Gastrocnemius medialis (tissue), 4 donors: ENCODE measurements around the gene MTMR12. TPM values are rescaled to one million over a fixed set of nuclear protein-coding genes. Genes with fewer than 3 reads are reported as not detected.

Experiments
- ATAC-seq, 2 donors: fragments of 150-250 bp; one replicate each; pipeline ENCODE4 v1.9.1; 2016
- DNase-seq, 2 donors: peaks; one replicate each; pipeline ENCODE4 v3.0.0-alpha.2; 2019
- H3K27ac ChIP-seq, 4 donors: fragments of 200-600 bp; sonication (generic); 1 replicate in 1 of 4; 2 replicates in 3 of 4; pipeline ENCODE4 v1.5.1; 2016 to 2018; ENCODE audit warnings: mild to moderate bottlenecking in 2 of 4, moderate library complexity in 1 of 4
- H3K27me3 ChIP-seq, 3 donors: fragments of 200-600 bp; sonication (generic) in 2 of 3; 1 replicate in 1 of 3; 2 replicates in 2 of 3; pipeline versions ENCODE4 v1.5.1 to v1.6.0; 2016 to 2019; ENCODE audit warnings: mild to moderate bottlenecking in 1 of 3, moderate library complexity in 1 of 3
- H3K36me3 ChIP-seq, 2 donors: fragments of 200-600 bp; sonication (generic) in 1 of 2; one replicate each; pipeline ENCODE4 v1.5.1; 2017 to 2018
- H3K4me1 ChIP-seq, 2 donors: fragments of 200-600 bp; sonication (generic) in 1 of 2; one replicate each; pipeline ENCODE4 v1.5.1; 2016 to 2017; ENCODE audit warnings: mild to moderate bottlenecking in 2 of 2
- H3K4me3 ChIP-seq, 4 donors: fragments of 200-600 bp; sonication (generic) in 3 of 4; 1 replicate in 1 of 4; 2 replicates in 3 of 4; pipeline ENCODE4 v1.5.1; 2016 to 2019; ENCODE audit warnings: mild to moderate bottlenecking in 2 of 4
- H3K9me3 ChIP-seq, 3 donors: fragments of 200-600 bp; sonication (generic) in 2 of 3; 1 replicate in 1 of 3; 2 replicates in 2 of 3; pipeline ENCODE4 v1.5.1; 2016 to 2019
- CTCF ChIP-seq, 5 experiments: fragments of 450-650 bp in 3 of 5; fragments of 200-600 bp in 2 of 5; sonication (generic) in 2 of 5; IDR thresholded peaks in 4 of 5; conservative IDR thresholded peaks in 1 of 5; 1 replicate in 4 of 5; 2 replicates in 1 of 5; pipeline ENCODE4 v1.5.1; 2016 to 2019; ENCODE audit warnings: antibody characterized with exemption in 5 of 5, mild to moderate bottlenecking in 3 of 5, moderate library complexity in 3 of 5
- POLR2A ChIP-seq, 2 donors: fragments of 450-650 bp; IDR thresholded peaks; one replicate each; pipeline ENCODE4 v1.6.1; 2017; ENCODE audit warnings: antibody characterized with exemption in 2 of 2, mild to moderate bottlenecking in 2 of 2, moderate library complexity in 2 of 2
- in situ Hi-C, 4 donors: fragments of 200-750 bp; cut with MboI; loops; one replicate each; pipeline versions ENCODE4 v1.15.0 to v1.8.0; 2017; ENCODE audit warnings: low sequenced_read_pairs in 4 of 4
- intact Hi-C: fragments of 100-400 bp; cut with DNase I; formaldehyde crosslinking; loops from one replicate; pipeline ENCODE4 v1.15.1; 2023; ENCODE audit warnings: low total_unique reads
- total RNA-seq, 4 donors: library from RNA; depleted of rRNA; stranded (reverse); fragments of >200 nt; gene quantifications; one replicate each; pipeline versions ENCODE4 v1.1.0 to v1.2.3, GENCODE V29; 2016

The MTMR12 gene
- total RNA-seq, 4 donors from 2014 or later, result 6.4 to 11.5 (median 10.6) TPM

- no peaks in the 10 kb centered on the region for H3K36me3 ChIP-seq
- H3K4me1 ChIP-seq, result peaks cover 0 to 3% of the 10 kb centered on the region in 2 donors
- no peak overlapping the region for H3K27ac ChIP-seq
- H3K27me3 ChIP-seq, result no peaks in the 10 kb centered on the region
- in situ Hi-C loops (no loop called here), intact Hi-C loops (no loop called here)
- DNase-seq, result no peak
- TF ChIP-seq POLR2A (IDR thresholded peaks at IDR 0.05) (no peak), CTCF (IDR thresholded peaks at IDR 0.05 in 4 of 5, conservative IDR thresholded peaks at IDR 0.05 in 1 of 5) (no peak)
- ATAC-seq, result no peak
- H3K4me3 ChIP-seq, result no peak overlapping the region
- H3K9me3 ChIP-seq, result no peaks in the 10 kb centered on the region
Measured at GRCh38 chr5:32201122-32201753, 111.5 kb downstream of the MTMR12 start.

DNA sequence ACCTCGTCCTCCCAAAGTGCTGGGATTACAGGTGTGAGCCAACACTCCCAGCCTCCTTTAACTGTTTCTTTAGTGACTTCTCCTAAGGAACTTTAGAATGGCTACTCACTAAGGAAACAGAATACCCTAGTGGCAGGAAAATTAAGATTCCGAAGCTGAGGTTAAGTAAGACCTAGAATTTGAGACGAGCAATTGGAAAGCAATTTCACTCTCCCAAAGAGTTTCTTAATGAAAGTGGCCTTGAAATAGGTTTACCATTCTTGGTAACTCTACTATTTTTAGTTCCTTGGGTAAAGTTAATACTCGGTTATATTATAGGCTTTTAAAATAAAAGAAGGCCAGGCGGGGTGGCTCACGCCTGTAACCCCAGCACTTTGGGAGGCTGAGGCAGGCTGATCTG, 115.7 kb downstream of the MTMR12 start:
- in situ Hi-C loops (no loop called here), intact Hi-C loops (no loop called here)
- Histone ChIP-seq H3K27ac (peak overlapping the region in 3 of 4 donors; percentile 1 to 42 (median 18)), H3K9me3 (no peaks in the 10 kb centered on the region), H3K4me1 (peaks cover 9 to 10% of the 10 kb centered on the region in 2 donors), H3K27me3 (no peaks in the 10 kb centered on the region), H3K4me3 (no peak overlapping the region), H3K36me3 (no peaks in the 10 kb centered on the region)
- no peak for TF ChIP-seq POLR2A (IDR thresholded peaks at IDR 0.05)
- TF ChIP-seq CTCF (IDR thresholded peaks at IDR 0.05 in 4 of 5, conservative IDR thresholded peaks at IDR 0.05 in 1 of 5), result no peak
- ATAC-seq (peak; percentile 55 to 88), DNase-seq (no peak)

- Histone ChIP-seq H3K9me3 (no peaks in the 10 kb centered on the region), H3K27ac (no peak overlapping the region), H3K36me3 (no peaks in the 10 kb centered on the region), H3K4me3 (no peak overlapping the region), H3K27me3 (no peaks in the 10 kb centered on the region), H3K4me1 (peaks cover 9 to 10% of the 10 kb centered on the region in 2 donors)
- intact Hi-C loops (no loop called here), in situ Hi-C loops (no loop called here)
- TF ChIP-seq POLR2A (IDR thresholded peaks at IDR 0.05) (no peak), CTCF (IDR thresholded peaks at IDR 0.05 in 4 of 5, conservative IDR thresholded peaks at IDR 0.05 in 1 of 5) (no peak)
- ATAC-seq, result no peak
- DNase-seq, result no peak
Measured at GRCh38 chr5:32195265-32195664, 117.5 kb downstream of the MTMR12 start.

DNA sequence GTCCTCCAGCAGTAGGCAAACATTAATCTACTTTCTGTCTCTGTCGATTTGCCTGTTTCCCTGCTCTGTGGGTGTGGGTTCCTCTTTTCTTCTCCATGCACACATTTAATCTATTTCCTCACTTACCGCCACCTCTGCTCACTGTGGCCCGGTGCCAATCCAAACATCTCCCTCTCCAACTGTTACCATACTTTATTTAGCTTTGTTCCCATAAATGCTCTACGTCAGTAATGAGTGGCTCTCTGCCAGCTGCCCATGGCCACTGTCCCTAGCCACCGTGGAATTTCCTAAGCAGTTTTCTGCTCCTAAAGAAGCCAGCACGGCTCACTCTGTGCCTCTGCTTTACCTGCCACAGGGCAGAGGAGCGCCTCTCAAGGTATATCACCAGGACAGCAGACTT, 119.1 kb downstream of the MTMR12 start:
- H3K27ac ChIP-seq, result peak overlapping the region in 3 of 4 donors; percentile 15 to 36 (median 35)
- H3K27me3 ChIP-seq, result no peaks in the 10 kb centered on the region
- in situ Hi-C loops, result no loop called here
- TF ChIP-seq POLR2A (IDR thresholded peaks at IDR 0.05) (no peak), CTCF (IDR thresholded peaks at IDR 0.05 in 4 of 5, conservative IDR thresholded peaks at IDR 0.05 in 1 of 5) (no peak)
- DNase-seq (peak; percentile 35 to 53), ATAC-seq (peak; percentile 37 to 59)
- peak overlapping the region in 2 of 4 donors; percentile 3 to 18 for H3K4me3 ChIP-seq
- H3K36me3 ChIP-seq, result no peaks in the 10 kb centered on the region
- no peaks in the 10 kb centered on the region for H3K9me3 ChIP-seq
- peaks cover 9 to 10% of the 10 kb centered on the region in 2 donors for H3K4me1 ChIP-seq
- intact Hi-C loops, result no loop called here

- DNase-seq, result no peak
- ATAC-seq, result peak; percentile 34 to 51
Measured at GRCh38 chr5:32190095-32190494, 122.6 kb downstream of the MTMR12 start.

More at GRCh38 chr5:32190095-32190494, 122.6 kb downstream of the MTMR12 start:
- H3K36me3 ChIP-seq, result no peaks in the 10 kb centered on the region
- peaks cover 6 to 10% of the 10 kb centered on the region in 2 donors for H3K4me1 ChIP-seq
- no peak for TF ChIP-seq POLR2A (IDR thresholded peaks at IDR 0.05)
- TF ChIP-seq CTCF (IDR thresholded peaks at IDR 0.05 in 4 of 5, conservative IDR thresholded peaks at IDR 0.05 in 1 of 5), result no peak
- in situ Hi-C loops, result no loop called here
- H3K4me3 ChIP-seq, result no peak overlapping the region
- H3K27me3 ChIP-seq, result no peaks in the 10 kb centered on the region
- intact Hi-C loops, result no loop called here
- H3K9me3 ChIP-seq, result peaks cover 0 to 3% (median 0%) of the 10 kb centered on the region in 3 donors
- H3K27ac ChIP-seq, result no peak overlapping the region
